Right ventricle myocardium superior (tissue), 1 donor: ENCODE measurements around the gene SERPINB3. TPM values are rescaled to one million over a fixed set of nuclear protein-coding genes. Genes with fewer than 3 reads are reported as not detected.
A peak's percentile ranks its signal among the peaks of the same experiment; 100 is the strongest.
"Not testable (repeated sequence)": the region's sequence is repeated elsewhere in the genome, so short reads cannot be mapped to it uniquely, and the experiment has no call there.

Experiments used
- ATAC-seq: fragments of 200-7000 bp; cut with Tn5 transposase; one replicate; pipeline ENCODE4 v1.9.1; 2020; ENCODE audit warnings: mild to moderate bottlenecking; ENCODE audit not compliant: poor library complexity
- DNase-seq: peaks from one replicate; pipeline ENCODE4 v3.0.0-alpha.2; 2020
- intact Hi-C: fragments of 100-400 bp; cut with DNase I; formaldehyde crosslinking; loops from one replicate; pipeline ENCODE4 v1.11.2; 2022
- long read RNA-seq: library from polyadenylated mRNA; unstranded; transcript quantifications from one replicate; pipeline ENCODE4 v2.0.0, GENCODE V29; 2021
- total RNA-seq: library from RNA; stranded (reverse); fragmentation: NEBNext Ultra II Directional; extraction: Animal tissue kit (Norgen Biotek cat#: 25700); gene quantifications from one replicate; pipeline ENCODE4 v1.2.1, GENCODE V29; 2021
- donor health status: DM: no; HTN: yes; CAD: no; lungs with severe emphysema.

SERPINB3 gene
- not detected for total RNA-seq
- long read RNA-seq = 0 reads

GRCh38 chr18:63661750-63662149 lies at the start of gene SERPINB3:
Gene SERPINB3, minus strand, starts transcription at chr18:63661893. Its CDS starts 677 bp downstream, at chr18:63661216.
- ATAC-seq, intact Hi-C loops, DNase-seq: not testable (repeated sequence)

GRCh38 chr18:63708650-63709049 lies 47.0 kb upstream of the SERPINB3 start:
- DNase-seq = no peak
- ATAC-seq = no peak
- intact Hi-C loops = no loop called here

- DNase-seq = no peak
- no peak for ATAC-seq
- intact Hi-C loops = no loop called here
These were observed 46.1 kb upstream of the SERPINB3 start for GRCh38 chr18:63707816-63708215.

DNA sequence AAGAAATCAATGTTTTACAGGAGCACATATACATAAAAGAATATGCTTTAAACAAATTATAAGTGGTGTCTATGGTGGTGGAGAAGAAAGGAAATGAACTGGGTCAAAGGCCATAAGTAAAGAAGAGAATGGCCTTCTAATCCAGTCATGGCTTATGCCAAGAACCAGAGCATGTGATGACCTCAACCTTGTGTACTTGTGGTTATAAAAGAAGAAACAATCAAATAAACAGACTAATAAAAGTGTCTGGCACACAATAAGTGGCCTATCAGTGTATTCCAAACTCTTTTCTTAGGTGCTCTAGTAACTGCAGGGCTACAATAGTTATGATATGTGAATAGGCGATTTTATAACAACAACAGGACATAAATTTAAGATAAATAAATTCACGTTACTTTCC lies 43.7 kb upstream of the SERPINB3 start:
- DNase-seq (no peak), ATAC-seq (no peak)
- intact Hi-C loops = no loop called here

DNA sequence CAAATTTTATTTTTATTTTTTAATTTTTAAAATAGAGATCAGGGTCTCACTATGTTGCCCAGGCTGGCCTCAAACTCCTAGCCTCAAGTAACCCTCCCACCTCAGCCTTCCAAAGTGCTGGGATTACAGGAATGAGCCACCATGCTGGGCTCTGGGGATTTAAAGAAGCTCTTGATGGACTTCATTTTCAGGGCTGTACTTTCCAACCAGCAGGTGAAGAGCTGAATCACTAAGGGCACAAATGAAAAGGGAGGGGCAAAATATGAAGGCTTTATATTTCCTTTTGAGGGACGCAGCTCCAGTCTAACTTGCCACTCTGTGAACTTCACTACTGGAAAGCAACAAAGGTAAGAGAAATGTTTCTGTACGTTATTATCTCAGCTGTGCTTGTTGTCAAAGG lies 41.0 kb upstream of the SERPINB3 start, which contains the start of gene SERPINB11:
TSS of gene SERPINB11 (plus strand) at position 301 of the 400 bp plus-strand sequence. CDS start 7,234 bp downstream, outside the sequence.
- intact Hi-C loops = no loop called here
- ATAC-seq (no peak), DNase-seq (no peak)

DNA sequence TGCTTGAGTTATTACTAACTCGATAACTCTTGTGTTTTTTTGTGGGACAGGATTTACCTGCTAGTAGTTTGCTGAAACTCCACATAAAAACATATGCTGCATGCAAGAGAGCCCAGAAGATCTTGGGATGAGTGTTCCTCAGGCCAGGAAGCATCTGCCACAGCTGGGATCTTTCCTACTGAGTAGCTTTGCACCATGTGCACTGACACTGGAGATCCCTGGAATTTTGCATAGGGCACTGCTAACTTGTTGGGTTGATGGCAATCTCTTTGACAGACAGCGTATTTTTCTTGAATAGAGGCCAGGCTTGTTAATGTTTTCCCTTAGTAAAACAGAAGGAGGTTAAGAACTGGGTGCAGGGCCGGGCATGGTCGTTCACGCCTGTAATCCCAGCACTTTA lies 40.3 kb upstream of the SERPINB3 start:
- intact Hi-C loops = no loop called here
- DNase-seq (no peak), ATAC-seq (no peak)

- intact Hi-C loops = no loop called here
- ATAC-seq (no peak), DNase-seq (no peak)
These were observed 38.8 kb upstream of the SERPINB3 start for GRCh38 chr18:63700501-63700900.

DNA sequence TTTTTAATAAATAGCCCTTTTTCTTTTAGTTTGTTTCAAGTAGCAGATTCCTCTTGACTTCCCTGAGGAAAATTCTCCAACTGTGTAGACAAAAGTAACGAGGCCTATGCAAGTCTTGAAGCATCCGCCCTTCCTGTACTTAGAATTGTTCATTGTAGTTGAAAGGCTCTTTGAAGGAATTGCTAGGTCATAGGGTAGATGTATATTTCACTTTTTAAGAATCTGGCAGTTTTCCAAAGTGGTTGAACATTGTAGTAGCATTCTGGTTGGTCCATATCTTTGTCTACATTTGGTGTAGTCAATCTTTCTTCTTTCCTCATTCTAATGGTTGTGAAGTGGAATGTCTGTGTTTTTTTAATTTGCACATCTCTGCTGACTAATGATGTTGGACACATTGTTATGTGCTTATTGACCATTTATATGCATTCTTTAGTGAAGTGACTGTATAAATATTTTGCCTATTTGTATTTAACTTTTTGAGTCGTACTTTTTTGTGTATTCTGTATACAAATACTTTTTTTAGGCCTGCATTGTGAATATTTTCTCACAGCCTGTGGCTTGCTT lies 35.5 kb upstream of the SERPINB3 start:
- intact Hi-C loops = no loop called here
- DNase-seq (no peak), ATAC-seq (no peak)

- intact Hi-C loops = no loop called here
- ATAC-seq = no peak
These were observed 27.4 kb upstream of the SERPINB3 start for GRCh38 chr18:63689064-63689463.

GRCh38 chr18:63686871-63687270 lies 25.2 kb upstream of the SERPINB3 start:
- intact Hi-C loops = no loop called here
- DNase-seq (no peak), ATAC-seq (no peak)

More at GRCh38 chr18:63689064-63689463, 27.4 kb upstream of the SERPINB3 start:
- DNase-seq = no peak

DNA sequence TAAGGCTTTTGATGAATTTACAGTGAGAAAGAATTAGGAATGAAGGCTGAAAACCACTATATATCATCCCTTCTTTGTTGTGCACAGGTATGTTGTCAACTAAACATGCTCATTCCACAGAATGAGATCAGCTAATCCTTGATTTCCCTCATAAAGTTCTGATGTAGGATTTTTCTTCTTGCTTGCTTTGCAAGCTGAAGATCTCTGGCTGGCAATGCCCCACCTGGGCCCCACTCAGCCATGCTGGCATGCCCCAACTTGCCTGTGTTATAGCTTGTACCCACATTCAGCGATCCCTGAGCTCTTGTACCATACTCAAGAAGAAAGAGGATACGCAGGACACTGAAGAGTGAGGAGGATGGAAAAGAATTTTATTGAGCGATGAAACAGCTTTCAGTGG lies 23.0 kb upstream of the SERPINB3 start:
- intact Hi-C loops = no loop called here
- DNase-seq (no peak), ATAC-seq (no peak)

- ATAC-seq (no peak), DNase-seq (no peak)
- intact Hi-C loops = no loop called here
These were observed 22.2 kb upstream of the SERPINB3 start for GRCh38 chr18:63683890-63684289.

DNA sequence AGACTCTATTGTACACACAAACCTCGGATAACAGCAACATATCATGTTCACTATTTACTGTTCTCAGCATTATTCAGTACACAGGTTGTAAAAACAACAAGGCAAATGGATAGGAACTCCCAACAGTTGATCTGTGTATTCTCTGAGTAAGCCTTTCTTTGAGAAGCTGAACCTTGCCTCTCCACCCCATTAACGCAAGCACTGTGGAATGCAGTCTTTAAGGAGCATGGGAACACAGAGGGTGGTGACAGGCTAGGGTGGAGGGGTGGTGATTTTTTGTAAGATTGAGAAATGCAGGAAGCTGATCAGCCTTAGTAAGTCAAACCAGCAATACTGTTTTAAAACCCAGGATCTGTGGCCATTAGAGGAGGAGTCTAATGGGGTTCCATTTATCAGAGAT lies 21.5 kb upstream of the SERPINB3 start:
- DNase-seq (no peak), ATAC-seq (peak; percentile 43)
- intact Hi-C loops = no loop called here

DNA sequence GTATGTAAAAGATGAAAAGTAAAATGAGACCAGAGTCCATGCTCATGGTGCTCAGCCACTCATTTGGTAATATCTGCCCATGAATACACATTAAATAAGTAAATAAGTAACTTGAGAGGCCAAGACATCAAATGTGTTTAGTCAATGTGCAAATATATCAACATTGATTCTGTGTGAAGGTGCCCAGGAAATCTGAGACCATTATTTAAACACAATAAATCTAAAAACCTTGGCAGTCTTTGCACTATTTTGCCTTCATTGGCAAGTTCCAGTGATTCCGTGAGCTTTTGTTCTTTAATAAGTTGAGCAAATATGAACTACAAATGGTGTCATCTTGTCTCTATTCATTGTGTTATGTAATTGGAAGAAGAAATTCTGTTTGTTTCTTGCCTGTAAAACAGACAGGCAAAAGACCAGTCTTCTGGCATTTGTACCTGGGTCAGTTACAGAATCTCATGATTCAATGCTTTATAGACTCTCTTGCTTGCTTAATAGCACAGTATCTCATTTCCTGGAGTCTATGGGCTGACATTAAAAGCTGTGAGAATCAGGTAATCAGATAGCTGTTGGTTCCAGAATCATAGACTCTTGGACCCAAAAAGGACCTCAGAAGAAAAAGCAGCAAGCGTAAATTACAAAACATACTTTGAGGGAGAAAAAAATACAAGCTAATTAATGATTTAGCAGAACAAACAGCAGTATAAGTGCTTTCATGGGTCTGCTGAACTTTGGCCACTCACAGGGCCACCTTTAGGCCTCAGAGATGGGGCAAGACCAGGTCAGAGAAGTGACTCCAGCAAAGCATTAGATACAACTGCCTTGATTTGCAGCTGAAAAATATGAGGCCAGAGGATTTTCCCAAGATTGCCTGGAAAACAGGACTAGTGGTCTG lies 20.0 kb upstream of the SERPINB3 start:
- no peak for ATAC-seq
- DNase-seq = no peak
- intact Hi-C loops = no loop called here

DNA sequence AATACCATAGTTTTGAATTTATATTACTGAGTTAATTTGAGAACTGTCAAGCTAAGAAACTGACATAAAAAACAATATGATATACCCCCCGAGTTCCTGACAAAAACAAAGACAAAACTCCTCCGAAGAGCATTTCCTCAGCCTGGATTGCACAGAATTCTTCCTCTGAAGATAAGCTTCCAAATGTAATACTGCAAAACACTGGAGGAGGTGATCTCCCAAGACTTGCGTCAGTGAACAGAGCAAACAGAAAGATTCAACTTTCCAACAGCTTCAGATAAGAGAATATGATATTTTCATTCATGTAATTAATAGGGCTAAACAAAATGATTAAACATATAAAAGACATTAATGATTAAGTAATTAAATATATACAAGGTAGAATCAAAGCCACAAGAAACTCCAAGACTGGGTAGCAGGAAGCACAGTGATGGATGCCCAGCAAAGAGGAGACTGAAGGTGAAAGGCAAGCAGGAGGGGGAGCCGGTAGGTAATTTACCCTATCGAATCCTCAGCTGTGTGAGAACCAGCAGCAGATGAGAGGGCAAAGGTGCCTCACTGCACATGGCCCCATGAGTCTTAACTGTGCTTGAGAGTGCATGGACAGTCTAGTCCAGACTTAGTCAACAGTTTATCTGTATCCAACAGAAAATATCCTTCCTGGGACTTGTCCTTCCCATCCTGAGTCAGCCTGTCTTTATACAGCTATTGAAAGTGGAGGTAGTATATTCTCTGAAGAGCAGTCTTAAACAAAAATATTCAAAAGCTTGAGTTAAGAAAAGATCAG lies 18.3 kb upstream of the SERPINB3 start:
- intact Hi-C loops = no loop called here
- no peak for DNase-seq
- no peak for ATAC-seq

DNA sequence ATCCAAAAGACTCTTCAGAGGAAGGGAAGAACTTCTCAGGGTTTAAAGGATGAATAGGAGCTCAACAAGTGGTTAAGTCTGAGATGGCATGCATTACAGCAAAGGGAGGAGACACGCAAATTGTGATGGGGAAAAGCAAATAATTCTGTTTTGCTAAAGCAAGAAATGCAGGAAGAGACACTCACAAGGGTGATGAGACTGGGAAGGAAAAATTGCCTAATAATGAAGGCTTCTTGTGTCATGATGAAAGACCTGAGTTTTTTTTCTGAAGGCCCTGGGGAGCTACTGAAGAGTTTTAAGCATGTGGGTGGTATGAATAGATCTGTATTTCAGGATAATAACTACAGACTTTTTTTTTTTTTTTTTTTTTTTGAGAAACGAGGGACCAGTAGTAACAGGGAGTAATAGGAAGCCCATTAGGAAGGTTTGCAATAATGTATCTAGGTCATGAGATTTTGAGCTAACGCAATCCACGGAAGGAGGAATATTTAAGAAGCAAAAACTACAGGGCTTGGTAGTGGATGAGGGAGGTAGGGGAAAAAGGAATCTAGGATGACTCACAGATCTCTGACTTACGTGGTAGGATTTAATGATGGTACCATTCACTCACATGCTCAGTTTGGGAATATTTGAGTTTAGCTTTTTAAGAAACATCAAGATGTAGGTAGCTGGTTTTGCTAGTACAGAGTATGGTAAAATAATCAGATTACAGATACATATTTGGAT lies 16.0 kb upstream of the SERPINB3 start:
- intact Hi-C loops = no loop called here
- ATAC-seq = no peak
- no peak for DNase-seq

DNA sequence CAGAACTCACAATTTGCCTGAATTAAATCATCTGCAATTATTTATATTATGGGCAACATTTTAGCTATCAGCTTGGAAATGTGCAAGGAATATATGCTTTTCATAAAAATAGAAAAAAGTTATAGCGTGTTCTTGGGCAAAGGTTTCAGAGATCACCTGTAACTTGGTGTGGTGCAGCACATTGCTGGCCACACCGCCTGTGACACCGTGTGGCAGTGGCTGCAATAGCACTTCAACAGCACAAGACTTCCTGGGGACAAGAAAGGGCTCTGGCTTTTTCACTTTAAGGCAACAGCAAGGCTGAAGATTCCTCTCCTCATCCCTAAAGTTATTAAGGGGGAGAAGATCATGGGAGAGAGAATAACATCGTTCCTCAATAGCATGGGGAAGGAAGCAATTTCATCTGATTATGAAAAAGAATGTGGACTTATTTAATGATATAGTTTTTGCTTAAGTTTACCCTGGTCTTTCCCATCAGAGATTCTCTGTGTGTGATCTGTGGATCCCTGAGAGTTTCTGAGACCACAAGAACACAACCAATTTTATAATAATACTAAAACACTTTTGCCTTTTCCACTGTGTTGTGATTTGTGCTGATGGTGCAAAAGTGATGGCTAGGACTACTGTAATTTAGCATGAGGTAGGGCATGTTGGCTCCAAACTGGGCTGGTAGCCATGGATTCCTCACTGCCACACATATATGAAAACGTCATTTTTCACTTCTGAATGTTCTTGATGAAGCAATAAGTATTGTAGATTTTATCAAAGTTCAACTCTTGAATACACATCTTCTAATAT lies 15.0 kb upstream of the SERPINB3 start:
- intact Hi-C loops = no loop called here
- no peak for DNase-seq
- ATAC-seq = no peak

GRCh38 chr18:63664571-63664970 lies 2.9 kb upstream of the SERPINB3 start:
- intact Hi-C loops = no loop called here
- DNase-seq (no peak), ATAC-seq (no peak)
